K562 (cell line): Measurements from ENCODE around the gene HDC. TPM values are rescaled to one million over a fixed set of nuclear protein-coding genes. Genes with fewer than 3 reads are reported as not detected.

Experiments
- CBFA2T3 ChIP-seq: fragments of 450-650 bp; IDR thresholded peaks from 2 replicates; pipeline ENCODE4 v1.6.1; 2017
- CEBPG ChIP-seq, 3 experiments: fragments of 200-800 bp in 1 of 3; sonication (Bioruptor generic) in 1 of 3; sonication (generic) in 1 of 3; formaldehyde crosslinking in 1 of 3; IDR thresholded peaks in 2 of 3; conservative IDR thresholded peaks in 1 of 3; 2 replicates each; pipeline versions ENCODE4 v1.6.1 to v1.8.0; 2016 to 2022; ENCODE audit warnings: missing compliant biosample characterization in 2 of 3, missing genetic modification characterization in 2 of 3, mild to moderate bottlenecking in 1 of 3, missing genetic modification reagents in 1 of 3
- DPF2 ChIP-seq: fragments of 450-650 bp; IDR thresholded peaks from 2 replicates; pipeline ENCODE4 v1.6.1; 2016
- EP300 ChIP-seq: IDR thresholded peaks from 2 replicates; pipeline ENCODE4 v1.6.1; 2012; ENCODE audit warnings: low read length, improper control_type of control experiment
- FOSL1 ChIP-seq: fragments of 200-800 bp; sonication (Bioruptor generic); conservative IDR thresholded peaks from 2 replicates; pipeline ENCODE4 v1.6.1; 2016; ENCODE audit warnings: missing genetic modification characterization, missing compliant biosample characterization
- GTF2F1 ChIP-seq: IDR thresholded peaks from 2 replicates; pipeline ENCODE4 v1.6.1; 2011; ENCODE audit warnings: low read depth, low read length, improper control_type of control experiment
- JUND ChIP-seq, 2 experiments: IDR thresholded peaks; 2 replicates in 1 of 2; 3 replicates in 1 of 2; pipeline ENCODE4 v1.6.1; 2011; ENCODE audit warnings: borderline replicate concordance in 2 of 2, low read depth in 2 of 2, low read length in 2 of 2, improper control_type of control experiment in 1 of 2, missing biosample characterization in 1 of 2, missing genetic modification characterization in 1 of 2, missing genetic modification reagents in 1 of 2
- KDM1A ChIP-seq, 2 experiments: fragments of 450-650 bp; IDR thresholded peaks; 2 replicates each; pipeline ENCODE4 v1.6.1; 2016; ENCODE audit warnings: mild to moderate bottlenecking in 2 of 2
- PCBP1 ChIP-seq: fragments of 200-400 bp; formaldehyde crosslinking; IDR thresholded peaks from 2 replicates; pipeline ENCODE4 v1.6.1; 2018; ENCODE audit warnings: mild to moderate bottlenecking, low read depth, low read length; ENCODE audit not compliant: poor library complexity, severe bottlenecking
- RCOR1 ChIP-seq, 2 experiments: IDR thresholded peaks; 2 replicates each; pipeline ENCODE4 v1.6.1; 2012; ENCODE audit warnings: low read depth in 2 of 2, low read length in 2 of 2, borderline replicate concordance in 1 of 2, improper control_type of control experiment in 1 of 2
- SMARCA4 ChIP-seq: fragments of 450-650 bp; IDR thresholded peaks from 2 replicates; pipeline ENCODE4 v1.6.1; 2016
- SOX6 ChIP-seq: fragments of 450-650 bp; IDR thresholded peaks from 2 replicates; pipeline ENCODE4 v1.6.1; 2014; ENCODE audit warnings: mild to moderate bottlenecking
- TEAD4 ChIP-seq, 2 experiments: sonication (generic) in 1 of 2; formaldehyde crosslinking in 1 of 2; IDR thresholded peaks; 2 replicates each; pipeline versions ENCODE4 v1.6.1 to v1.8.0; 2012 to 2022; ENCODE audit warnings: borderline replicate concordance in 1 of 2, inconsistent platforms in 1 of 2, low read length in 1 of 2, mild to moderate bottlenecking in 1 of 2, missing genetic modification reagents in 1 of 2
- ZKSCAN3 ChIP-seq: fragments of 250-450 bp; sonication (Bioruptor Pico); IDR thresholded peaks from 2 replicates; pipeline ENCODE4 v1.4.0; 2020
- polyA plus RNA-seq, 8 experiments: library from polyadenylated mRNA; depleted of rRNA in 4 of 8; stranded (reverse) in 5 of 8; unstranded in 3 of 8; fragments of >200 nt; fragmentation: Nextera tagmentation in 2 of 8; fragmentation: Illumina TruSeq in 1 of 8; extraction: Ambion mirVana in 2 of 8; extraction: Trizol in 1 of 8; gene quantifications; 2 replicates each; pipeline versions ENCODE4 v1.2.1 to v1.2.3, GENCODE V29; 2011 to 2014; ENCODE audit warnings: inconsistent platforms in 1 of 8, missing spikeins in 1 of 8
- total RNA-seq, 7 experiments: library from RNA; depleted of rRNA in 6 of 7; stranded (reverse); fragments of >200 nt in 6 of 7; fragmentation: Illumina TruSeq in 2 of 7; extraction: Trizol in 2 of 7; gene quantifications; 2 replicates each; pipeline versions ENCODE4 v1.2.1 to v1.2.3, GENCODE V29; 2011 to 2021; ENCODE audit warnings: low replicate concordance in 1 of 7

The HDC gene
- total and polyA plus RNA-seq, 9 of the 15 experiments (the other 6 are each of a cell fraction or from before 2014, with no cell fraction given), result 0.26 to 5.3 (median 0.99) TPM

GRCh38 chr15:50257924-50258323 is 7.6 kb downstream of the HDC start (continued):
- peak in 1 of 2 experiments; percentile 22; a peak in 1 of 4 replicates for TF ChIP-seq RCOR1 (IDR thresholded peaks at IDR 0.05; ENCODE audit: borderline replicate concordance in 1 of 2, low read depth in 2 of 2, low read length in 2 of 2)
- peak; percentile 31; the same call in 1 of the 2 replicates for TF ChIP-seq TEAD4 (IDR thresholded peaks at IDR 0.05; ENCODE audit: low read length)
- TF ChIP-seq TEAD4 (CRISPR knock-in tag; IDR thresholded peaks at IDR 0.05; ENCODE audit: borderline replicate concordance), result no peak
- peak; percentile 70 for TF ChIP-seq FOSL1 (tag)
- 0 out of 2 replicates have a peak, but pooled peaks have one; percentile 18 for TF ChIP-seq CBFA2T3
- no peak for TF ChIP-seq PCBP1
- peak; percentile 71; the same call in 1 of the 2 replicates for TF ChIP-seq JUND (IDR thresholded peaks at IDR 0.05; ENCODE audit: borderline replicate concordance, low read depth, low read length)
- peak; percentile 55; the same call in 1 of the 3 replicates for TF ChIP-seq JUND (tag; IDR thresholded peaks at IDR 0.05; ENCODE audit: borderline replicate concordance, low read depth, low read length)
- TF ChIP-seq GTF2F1, result no peak
- peak; percentile 25 for TF ChIP-seq EP300
- TF ChIP-seq SMARCA4, result peak; percentile 42; the same call in 1 of the 2 replicates
- TF ChIP-seq KDM1A (IDR thresholded peaks at IDR 0.05), result 0 out of 4 replicates have a peak, but pooled peaks of 1 of the 2 experiments have one; percentile 17
- TF ChIP-seq ZKSCAN3 (CRISPR knock-in tag), result no peak
- peak; percentile 43; the same call in 1 of the 2 replicates for TF ChIP-seq SOX6
- no peak for TF ChIP-seq CEBPG (CRISPR knock-in tag; IDR thresholded peaks at IDR 0.05)
- TF ChIP-seq CEBPG (tag; conservative IDR thresholded peaks at IDR 0.05 in 1 of 2, IDR thresholded peaks at IDR 0.05 in 1 of 2), result peak; percentile 42 to 73; a peak in 3 of 4 replicates
- peak; percentile 56 for TF ChIP-seq DPF2
